Endothelial cell of umbilical vein (primary cell): ENCODE data around the gene TSSK6. TPM values are rescaled to one million over a fixed set of nuclear protein-coding genes. Genes with fewer than 3 reads are reported as not detected.

Source experiments
- BruUV-seq: library from RNA; stranded (reverse); fragments of 400-500 nt; replicated peaks from 2 replicates; lab custom pipeline; 2021; lab: Mats Ljungman, UMichigan
- CTCF ChIA-PET: fragments of 300-600, 350-600 bp; sonication (Branson Sonifier 250); formaldehyde crosslinking; loops from one replicate; lab custom pipeline; 2021; ENCODE audit warnings: antibody characterized with exemption, inconsistent platforms; lab: Charles Lee
- POLR2A ChIA-PET: fragments of 300-600, 350-600 bp; sonication (Branson Sonifier 250); formaldehyde crosslinking; loops from one replicate; lab custom pipeline; 2021; ENCODE audit warnings: antibody characterized with exemption, inconsistent platforms; lab: Charles Lee
- DNase-seq: peaks from one replicate; pipeline ENCODE4 v3.0.0-alpha.2; 2011; ENCODE audit warnings: low read depth, low spot score
- FAIRE-seq: peaks from 2 replicates; lab custom pipeline; 2011; peaks lifted over from hg19 to GRCh38; lab: Jason Lieb, UNC
- H2AFZ ChIP-seq: 2 replicates; pipeline ENCODE4 v1.6.0; 2012; ENCODE audit warnings: low read depth, low read length, control low read depth, inconsistent platforms
- H3K27ac ChIP-seq: 2 replicates; pipeline ENCODE4 v1.5.1; 2011; ENCODE audit warnings: low read depth, mild to moderate bottlenecking, control low read depth, low read length, moderate library complexity; ENCODE audit not compliant: insufficient read depth
- H3K27me3 ChIP-seq, 2 experiments: 2 replicates each; pipeline versions ENCODE4 v1.6.0 to v1.6.1; 2011; ENCODE audit warnings: low read length in 2 of 2, mixed read lengths in 1 of 2; ENCODE audit not compliant: control insufficient read depth in 2 of 2, insufficient read depth in 2 of 2
- H3K36me3 ChIP-seq, 2 experiments: 2 replicates in 1 of 2; 3 replicates in 1 of 2; pipeline ENCODE4 v1.5.1; 2011; ENCODE audit warnings: low read length in 2 of 2, mild to moderate bottlenecking in 1 of 2, moderate library complexity in 1 of 2; ENCODE audit not compliant: control insufficient read depth in 2 of 2, insufficient read depth in 2 of 2; ENCODE audit errors: extremely low read depth in 1 of 2
- H3K4me1 ChIP-seq: 3 replicates; pipeline ENCODE4 v1.5.1; 2011; ENCODE audit warnings: mild to moderate bottlenecking, low read length; ENCODE audit not compliant: control insufficient read depth, insufficient read depth; ENCODE audit errors: extremely low read depth
- H3K4me2 ChIP-seq: 2 replicates; pipeline ENCODE4 v1.6.1; 2011; ENCODE audit warnings: low read length, control low read depth, mixed read lengths; ENCODE audit not compliant: insufficient read depth
- H3K4me3 ChIP-seq, 3 experiments: fragments of 200-600 bp in 1 of 3; sonication (generic), shearing (Covaris generic) in 1 of 3; replicated peaks in 1 of 3; 2 replicates each; pipeline ENCODE4 v1.5.1; 2011 to 2016; ENCODE audit warnings: control low read depth in 3 of 3, low read length in 3 of 3, mild to moderate bottlenecking in 2 of 3, inconsistent platforms in 1 of 3, low read depth in 1 of 3, moderate library complexity in 1 of 3; ENCODE audit not compliant: insufficient read depth in 1 of 3
- H3K79me2 ChIP-seq: 2 replicates; pipeline ENCODE4 v1.6.0; 2012; ENCODE audit warnings: low read length, inconsistent platforms; ENCODE audit not compliant: control insufficient read depth, insufficient read depth
- H3K9ac ChIP-seq: replicated peaks from 2 replicates; pipeline ENCODE3; 2011; ENCODE audit warnings: low read length, control low read depth; ENCODE audit not compliant: insufficient read depth; ENCODE audit errors: extremely low read depth
- H3K9me1 ChIP-seq: replicated peaks from 3 replicates; pipeline ENCODE4 v1.6.0; 2011; ENCODE audit warnings: mild to moderate bottlenecking, low read length; ENCODE audit not compliant: control insufficient read depth, insufficient read depth; ENCODE audit errors: extremely low read depth
- H3K9me3 ChIP-seq: replicated peaks from 2 replicates; pipeline ENCODE4 v1.5.1; 2012; ENCODE audit warnings: low read length, inconsistent platforms; ENCODE audit not compliant: control insufficient read depth, insufficient read depth
- H4K20me1 ChIP-seq: replicated peaks from 2 replicates; pipeline ENCODE3; 2011; ENCODE audit warnings: mild to moderate bottlenecking, low read length; ENCODE audit not compliant: control insufficient read depth, insufficient read depth; ENCODE audit errors: extremely low read depth
- CTCF ChIP-seq, 2 donors: IDR thresholded peaks; 1 replicate in 1 of 2; 2 replicates in 1 of 2; pipeline ENCODE4 v1.5.1; 2011; ENCODE audit warnings: low read length in 2 of 2, mild to moderate bottlenecking in 2 of 2, moderate library complexity in 2 of 2, control low read depth in 1 of 2, inconsistent platforms in 1 of 2, low read depth in 1 of 2; ENCODE audit not compliant: insufficient read depth in 1 of 2; ENCODE audit errors: extremely low read depth in 1 of 2
- EZH2 ChIP-seq: IDR thresholded peaks from 2 replicates; pipeline ENCODE4 v1.6.1; 2012; ENCODE audit warnings: borderline replicate concordance, low read depth, mild to moderate bottlenecking, moderate library complexity, low read length, inconsistent platforms; ENCODE audit not compliant: severe bottlenecking
- FOS ChIP-seq: IDR thresholded peaks from 2 replicates; pipeline ENCODE4 v1.6.1; 2011; ENCODE audit warnings: mild to moderate bottlenecking, low read length, moderate library complexity, borderline replicate concordance; ENCODE audit not compliant: insufficient read depth
- GATA2 ChIP-seq: IDR thresholded peaks from 2 replicates; pipeline ENCODE4 v1.7.0; 2011; ENCODE audit warnings: low read depth, mild to moderate bottlenecking, moderate library complexity, mixed read lengths, low read length; ENCODE audit not compliant: insufficient read length, insufficient read depth
- JUN ChIP-seq: IDR thresholded peaks from 2 replicates; pipeline ENCODE4 v1.6.1; 2011; ENCODE audit warnings: borderline replicate concordance, low read depth; ENCODE audit not compliant: insufficient read length, insufficient read depth
- MAX ChIP-seq: IDR thresholded peaks from 2 replicates; pipeline ENCODE4 v1.6.1; 2011; ENCODE audit not compliant: insufficient read depth, insufficient read length
- MYC ChIP-seq: IDR thresholded peaks from one replicate; pipeline ENCODE4 v1.6.1; 2011; ENCODE audit warnings: mild to moderate bottlenecking, low read depth, low read length
- POLR2A ChIP-seq: IDR thresholded peaks from 2 replicates; pipeline ENCODE4 v1.6.1; 2012; ENCODE audit warnings: low read depth, mild to moderate bottlenecking, control low read depth, low read length
- POLR2AphosphoS5 ChIP-seq: IDR thresholded peaks from 2 replicates; pipeline ENCODE4 v1.6.1; 2012; ENCODE audit warnings: low read depth, mild to moderate bottlenecking, control low read depth, low read length, moderate library complexity; ENCODE audit not compliant: insufficient read depth
- dilution Hi-C: fragments of 300-500 bp; cut with MboI; formaldehyde crosslinking; loops from one replicate; pipeline ENCODE4 v1.15.0; 2019; ENCODE audit warnings: low sequenced_read_pairs; ENCODE audit not compliant: extremely low pct_ligation_motif_present
- intact Hi-C: fragments of 100-400 bp; cut with micrococcal nuclease; formaldehyde crosslinking; loops from one replicate; pipeline ENCODE4 v1.10.0; 2022
- polyA plus RNA-seq, 4 experiments: library from polyadenylated mRNA; depleted of rRNA in 3 of 4; stranded (reverse) in 3 of 4; unstranded in 1 of 4; fragments of >200 nt; gene quantifications; 2 replicates each; pipeline versions ENCODE4 v1.2.1 to v1.2.3, GENCODE V29; 2011 to 2012; ENCODE audit warnings: missing spikeins in 1 of 4
- total RNA-seq: library from RNA; stranded (reverse); gene quantifications from 2 replicates; pipeline ENCODE4 v1.2.3, GENCODE V29; 2021

TSSK6 gene
- total and polyA plus RNA-seq, 2 donors (not counting 3 experiments of a cell fraction or from before 2014, with no cell fraction given), result 0.76 to 0.82 TPM

- intact Hi-C loops, result no loop called here
- no TSS peak for BruUV-seq
- FAIRE-seq, result no peak
- DNase-seq, result no peak
- Histone ChIP-seq H3K36me3 (peaks cover 22 to 66% of the 10 kb centered on the region in 2 experiments), H3K4me3 (no peak overlapping the region), H3K4me2 (no peak overlapping the region), H3K9me3 (no peaks in the 10 kb centered on the region), H2AFZ (no peak overlapping the region), H3K27ac (no peak overlapping the region), H3K9me1 (no peaks in the 10 kb centered on the region), H4K20me1 (no peaks in the 10 kb centered on the region), H3K4me1 (no peaks in the 10 kb centered on the region), H3K9ac (no peak overlapping the region), H3K79me2 (no peaks in the 10 kb centered on the region), H3K27me3 (no peaks in the 10 kb centered on the region)
- TF ChIP-seq FOS (no peak), MYC (no peak), POLR2AphosphoS5 (no peak), JUN (no peak), CTCF (IDR thresholded peaks at IDR 0.05; ENCODE audit: extremely low read depth in 1 of 2, insufficient read depth in 1 of 2, low read depth in 1 of 2, low read length in 2 of 2) (no peak), EZH2 (no peak), MAX (no peak), POLR2A (no peak), GATA2 (no peak)
- ChIA-PET CTCF (interaction anchor here (1.5 kb wide), 1 partner anchor 13 kb away, joined by 3 read pairs; no protein-coding TSS in a partner anchor), POLR2A (no interaction called here)
- dilution Hi-C loops, result no loop called here
Measured at GRCh38 chr19:19502808-19503602, 12.3 kb downstream of the TSSK6 start.
